ENCODE results near the gene RAMP3.

RAMP3 gene

DNA sequence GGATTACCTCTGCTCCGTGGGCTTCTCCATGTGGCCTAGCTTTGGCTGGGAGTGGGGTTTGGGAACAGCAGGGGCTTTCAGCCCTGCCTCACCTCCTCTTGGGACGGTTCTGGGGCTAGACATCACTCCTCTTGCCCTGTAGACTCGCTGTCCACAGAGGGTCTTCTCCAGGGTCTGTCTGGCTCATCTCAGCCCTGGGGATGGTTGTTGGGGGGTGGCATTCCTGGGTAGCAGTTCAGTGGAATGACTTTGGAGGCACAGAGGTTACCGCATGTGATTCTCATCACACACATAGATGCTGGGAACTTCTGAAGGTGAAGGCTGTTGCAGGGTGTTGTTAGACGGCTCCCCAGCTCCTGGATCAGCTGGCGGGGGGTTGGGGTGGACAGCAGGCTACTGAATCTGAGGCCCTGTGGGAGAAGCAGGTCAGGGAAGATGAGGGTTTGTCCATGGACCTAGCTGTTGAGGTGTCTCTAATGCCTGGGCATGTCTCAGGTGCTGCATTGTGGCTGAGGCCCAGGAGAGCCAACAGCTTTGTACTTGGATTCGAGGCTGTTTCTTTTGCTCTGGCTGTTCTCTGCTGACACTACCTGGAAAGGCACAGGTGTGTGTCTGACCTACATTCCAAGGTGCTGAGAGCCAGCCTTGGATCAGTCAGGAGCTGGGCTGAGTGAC is 23.8 kb downstream of the RAMP3 start:
- no peak for DNase-seq

DNA sequence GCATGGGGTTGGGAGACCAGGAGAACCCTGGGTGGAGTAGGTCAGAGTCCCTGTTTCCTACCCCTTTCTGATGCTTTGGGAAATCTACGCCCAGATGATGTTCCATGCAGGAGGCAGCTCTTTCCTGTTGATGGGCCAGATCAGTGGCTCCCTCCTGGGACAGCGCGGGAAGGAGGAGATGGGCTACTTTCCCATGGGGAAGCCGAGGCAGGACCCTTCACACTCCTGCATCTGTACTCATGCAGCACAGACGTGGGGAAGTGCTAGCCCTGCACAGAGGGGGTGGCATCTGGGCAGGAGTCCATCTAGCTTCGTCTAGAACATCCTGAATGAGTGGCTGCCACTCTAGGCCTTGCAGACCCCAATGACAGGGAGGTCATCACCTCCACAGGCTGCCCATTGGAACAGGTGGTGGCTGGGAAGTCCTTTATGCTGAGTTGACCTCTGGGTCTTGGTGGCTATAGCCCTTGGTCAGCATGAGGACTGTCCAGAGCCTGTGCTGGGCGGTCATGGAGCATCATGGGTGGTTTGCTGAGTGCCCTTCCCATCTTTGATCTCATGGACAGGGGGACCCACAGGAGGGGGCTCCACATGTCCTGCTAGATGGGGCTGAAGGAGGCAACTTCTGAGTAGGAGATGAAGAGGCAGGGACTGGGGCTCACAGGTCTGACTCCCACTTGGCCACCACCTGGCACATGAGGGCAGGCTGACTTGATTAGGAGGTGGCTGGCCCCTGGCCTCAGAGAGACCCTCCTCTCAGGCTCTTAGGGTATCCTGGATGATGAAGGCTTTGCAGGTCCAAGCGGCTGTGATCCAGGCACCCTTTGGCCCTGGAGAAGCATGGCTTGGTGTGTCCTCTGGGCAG is 24.6 kb downstream of the RAMP3 start:
- DNase-seq = no peak

DNA sequence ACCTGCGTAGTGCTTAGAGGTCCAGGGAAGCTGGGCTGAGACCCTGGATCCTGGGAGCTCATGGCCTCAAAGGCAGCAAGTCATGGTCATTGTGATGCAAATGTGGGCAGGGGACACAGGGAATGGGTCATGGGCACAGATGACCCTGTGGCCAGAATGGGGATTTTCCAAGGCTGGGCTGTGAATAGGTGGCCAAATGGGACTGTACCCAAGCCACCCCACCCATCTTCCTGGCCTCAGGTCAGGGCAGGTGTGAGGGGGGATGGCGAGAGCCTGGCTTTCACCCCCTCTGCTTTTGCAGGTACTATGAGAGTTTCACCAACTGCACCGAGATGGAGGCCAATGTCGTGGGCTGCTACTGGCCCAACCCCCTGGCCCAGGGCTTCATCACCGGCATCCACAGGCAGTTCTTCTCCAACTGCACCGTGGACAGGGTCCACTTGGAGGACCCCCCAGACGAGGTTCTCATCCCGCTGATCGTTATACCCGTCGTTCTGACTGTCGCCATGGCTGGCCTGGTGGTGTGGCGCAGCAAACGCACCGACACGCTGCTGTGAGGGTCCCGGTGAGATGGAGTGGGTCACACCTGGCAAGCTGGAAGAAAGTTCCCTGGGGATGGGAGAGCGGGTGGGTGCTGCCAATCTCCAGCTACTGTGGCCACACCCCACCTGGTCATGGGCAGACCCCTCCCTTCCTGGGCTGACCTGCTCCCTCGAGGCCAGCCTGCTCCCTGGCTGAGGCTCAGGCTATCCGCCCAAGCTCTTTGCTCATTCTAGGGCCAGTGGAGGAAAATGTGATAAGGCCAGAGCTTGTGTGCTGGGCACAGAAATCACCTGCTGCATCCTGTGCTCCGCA is 25.5 kb downstream of the RAMP3 start:
- no peak for DNase-seq

DNA sequence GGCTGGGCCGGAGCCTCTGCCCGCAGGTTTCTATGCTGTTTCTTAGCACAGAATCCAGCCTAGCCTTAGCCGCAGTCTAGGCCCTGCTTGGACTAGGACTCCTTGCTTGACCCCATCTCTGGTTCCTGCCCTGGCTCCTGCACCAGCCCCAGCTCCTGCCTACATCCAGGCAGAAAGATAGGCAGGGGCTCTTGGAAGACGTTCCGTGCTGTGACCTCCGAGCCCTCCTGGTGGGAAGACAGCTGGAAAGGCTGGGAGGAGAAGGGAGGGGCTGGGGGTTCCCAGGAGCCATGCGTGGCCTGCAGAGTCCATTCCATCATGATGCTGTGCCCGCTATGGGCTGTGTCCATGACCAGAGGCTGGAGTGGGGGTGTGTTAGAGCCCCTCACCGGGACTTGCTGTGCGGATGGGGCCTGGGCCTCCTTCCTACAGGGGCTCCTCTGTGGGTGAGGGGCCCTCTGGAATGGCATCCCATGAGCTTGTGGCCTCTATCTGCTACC is 26.2 kb downstream of the RAMP3 start:
- DNase-seq = no peak

DNA sequence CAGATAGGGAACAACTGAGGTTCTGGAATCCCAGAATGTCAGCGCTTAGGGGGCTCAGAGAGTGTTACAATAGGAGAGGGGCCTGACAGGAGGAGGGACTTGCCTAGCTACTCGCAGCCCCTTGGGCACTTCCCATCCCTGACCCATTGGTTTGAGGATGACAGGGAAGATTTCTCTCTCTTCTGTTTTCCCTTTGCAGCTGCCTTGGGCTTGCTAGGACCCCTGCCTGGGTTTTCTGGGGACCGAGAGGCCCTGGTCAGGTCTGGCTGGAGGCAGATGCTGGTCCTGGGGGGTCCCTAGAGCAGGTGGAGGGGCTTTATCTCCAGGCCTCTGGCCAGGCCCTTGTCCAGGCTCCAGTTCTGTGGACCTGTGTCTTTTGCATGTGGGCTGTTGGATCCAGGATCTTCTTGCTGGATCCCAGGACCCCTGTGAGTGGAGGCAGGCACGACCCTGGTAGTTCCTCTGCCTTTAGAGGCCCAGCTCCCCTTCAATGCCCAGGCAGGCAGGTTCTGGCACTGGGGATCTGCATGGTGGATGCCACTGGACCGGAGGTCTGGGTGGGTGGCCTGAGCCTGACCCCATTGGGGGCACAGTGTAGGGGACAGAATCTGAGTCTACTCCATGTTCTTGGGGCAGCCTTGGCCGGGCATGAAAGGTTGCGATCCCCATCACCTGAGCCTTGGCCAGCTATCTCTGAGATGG is 26.9 kb downstream of the RAMP3 start:
- DNase-seq = no peak

DNA sequence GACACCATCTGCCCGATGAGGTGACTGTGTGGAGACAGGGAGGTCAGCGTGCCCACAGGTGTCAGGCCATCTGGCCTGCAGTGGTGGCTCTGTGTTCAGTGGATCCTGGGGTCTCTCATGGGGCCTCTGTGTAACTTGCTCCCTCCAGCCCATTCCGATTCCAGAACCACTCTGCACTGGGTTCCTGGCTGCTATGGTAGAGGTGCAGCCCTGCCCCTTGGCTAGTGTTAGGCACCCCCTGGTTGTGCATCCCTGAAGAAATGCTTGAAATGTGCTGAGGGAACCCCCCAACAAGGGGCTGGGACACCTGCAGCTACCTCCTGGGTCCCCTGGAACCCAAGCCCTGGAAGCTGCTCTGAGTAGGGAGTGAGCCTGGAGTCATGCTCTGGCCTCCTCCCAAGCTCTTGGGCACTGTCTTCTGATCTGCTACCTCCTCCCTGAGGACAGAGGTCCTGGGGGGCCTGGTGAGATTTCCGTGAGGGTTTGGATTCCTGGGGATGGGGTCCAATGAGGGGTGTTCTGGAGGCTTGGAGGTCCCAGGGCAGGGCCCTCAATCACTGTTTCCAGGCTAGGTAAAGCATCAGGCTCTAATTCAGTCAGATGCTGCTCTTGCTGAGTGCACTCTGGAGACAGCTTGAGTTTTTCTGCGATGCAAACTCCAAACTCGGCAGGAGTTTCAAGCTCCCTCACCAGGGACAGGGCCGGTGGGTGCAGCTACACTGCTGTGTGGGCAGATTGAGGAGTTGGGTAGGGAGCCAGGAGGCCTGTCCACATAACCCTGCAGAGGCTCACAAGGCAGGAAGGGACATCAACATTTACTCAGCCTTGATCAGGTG is 27.7 kb downstream of the RAMP3 start:
- no peak for DNase-seq

DNA sequence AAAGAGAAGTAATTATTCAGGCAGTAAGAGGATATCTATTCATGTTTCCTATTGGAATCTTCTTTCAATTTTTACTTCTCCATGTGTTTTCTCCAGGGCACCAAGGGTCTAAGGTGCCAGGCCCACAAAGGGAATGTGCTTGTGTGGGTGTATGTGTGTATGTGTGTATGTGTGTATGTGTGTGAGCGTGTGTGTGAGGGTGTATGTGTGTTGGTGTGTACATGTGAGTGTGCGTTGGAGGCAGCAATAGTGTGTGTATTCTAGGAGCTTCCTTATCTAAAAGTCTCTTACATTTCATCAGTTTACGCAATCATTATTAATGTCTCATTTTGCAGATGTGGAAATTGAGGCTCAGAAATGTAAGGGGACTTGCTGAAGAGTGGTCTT is 28.3 kb downstream of the RAMP3 start:
- no peak for DNase-seq

DNA sequence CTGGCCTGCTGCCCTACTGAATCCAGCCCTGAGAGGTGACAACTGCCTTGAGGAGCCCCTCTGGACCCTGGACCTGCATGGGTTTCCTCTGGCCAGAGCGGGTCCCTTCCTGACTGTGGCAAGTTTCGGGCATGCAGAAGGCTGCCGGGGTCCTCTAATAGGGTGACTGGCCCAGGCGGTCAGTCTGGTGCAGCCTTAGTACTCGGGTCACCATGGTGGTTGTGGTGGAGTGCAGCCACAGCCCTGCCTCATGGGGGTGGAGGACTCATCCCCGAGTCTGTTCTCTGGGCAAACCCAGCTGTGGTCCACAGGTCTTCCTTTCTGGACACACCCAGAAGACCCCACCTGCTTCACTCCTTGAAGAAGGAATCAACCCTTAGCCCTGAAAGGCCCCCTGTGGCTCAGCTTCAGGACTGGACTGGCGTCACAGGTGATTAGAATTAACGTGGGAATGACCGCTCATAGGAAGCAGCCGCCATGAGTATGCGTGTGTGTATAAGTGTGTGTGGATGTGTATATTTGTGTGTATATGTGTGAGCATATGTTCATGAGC is 28.7 kb downstream of the RAMP3 start:
- no peak for DNase-seq

DNA sequence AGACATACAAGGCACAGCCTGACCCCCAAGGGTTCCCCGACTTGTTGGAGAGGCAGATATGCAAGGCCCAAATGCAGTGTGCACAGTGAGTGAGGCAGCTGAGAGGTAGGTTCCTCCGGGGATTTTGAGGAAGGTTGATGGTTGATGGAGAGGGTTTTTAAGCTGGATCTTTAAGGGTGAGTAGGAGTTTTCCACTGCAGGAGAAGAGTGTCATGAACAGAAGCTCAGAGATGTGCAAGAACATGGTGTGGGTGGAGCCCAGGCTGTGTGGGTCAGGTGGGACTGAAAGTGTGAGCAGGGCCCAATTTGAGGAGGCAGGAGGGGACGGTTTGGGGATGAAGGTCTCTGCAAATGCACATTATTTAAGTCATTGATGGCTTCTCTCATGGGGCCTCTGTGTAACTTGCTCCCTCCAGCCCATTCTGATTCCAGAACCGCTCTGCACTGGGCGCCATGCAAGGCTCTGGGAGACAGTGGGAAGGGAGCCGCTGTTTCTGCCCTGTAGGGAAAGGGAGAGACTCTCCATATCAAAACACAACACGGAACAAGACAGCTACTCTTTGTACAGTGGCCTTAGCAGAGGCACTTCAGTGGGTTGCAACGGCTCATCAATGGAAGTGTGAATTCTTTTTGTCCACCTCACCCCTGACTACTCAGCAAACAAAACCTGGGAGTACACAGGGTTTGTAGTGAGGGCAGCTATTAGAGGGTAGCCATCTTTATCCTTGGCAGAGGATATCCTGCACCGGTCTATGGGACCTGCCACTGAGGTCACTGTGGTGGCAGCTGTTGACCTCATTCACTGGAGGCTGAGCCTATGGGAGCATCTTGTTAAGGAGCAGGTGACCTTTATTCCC is 29.7 kb downstream of the RAMP3 start:
- DNase-seq = no peak

DNA sequence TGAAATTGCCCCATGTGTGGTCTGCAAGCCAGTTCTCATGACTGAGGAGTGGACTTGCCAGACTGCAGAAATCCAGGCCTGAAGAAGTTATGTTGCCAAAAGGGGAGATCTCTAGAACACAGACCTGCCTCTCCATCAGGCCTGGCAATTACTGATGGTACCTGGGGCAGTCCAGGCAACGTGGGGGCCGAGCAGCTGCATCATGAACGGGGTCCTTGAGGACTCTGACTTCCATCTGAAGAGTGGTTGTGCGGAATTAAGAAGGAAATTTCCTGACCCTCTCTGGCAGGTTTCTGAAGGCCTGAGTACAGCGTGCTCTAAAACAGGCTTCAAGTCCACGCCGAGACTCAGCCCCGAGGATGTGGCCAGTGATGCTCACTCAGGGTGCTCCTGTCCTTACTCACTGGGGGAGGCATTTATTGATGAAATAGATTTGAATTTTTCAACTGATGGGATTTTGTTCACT is 30.4 kb downstream of the RAMP3 start:
- DNase-seq = no peak

DNA sequence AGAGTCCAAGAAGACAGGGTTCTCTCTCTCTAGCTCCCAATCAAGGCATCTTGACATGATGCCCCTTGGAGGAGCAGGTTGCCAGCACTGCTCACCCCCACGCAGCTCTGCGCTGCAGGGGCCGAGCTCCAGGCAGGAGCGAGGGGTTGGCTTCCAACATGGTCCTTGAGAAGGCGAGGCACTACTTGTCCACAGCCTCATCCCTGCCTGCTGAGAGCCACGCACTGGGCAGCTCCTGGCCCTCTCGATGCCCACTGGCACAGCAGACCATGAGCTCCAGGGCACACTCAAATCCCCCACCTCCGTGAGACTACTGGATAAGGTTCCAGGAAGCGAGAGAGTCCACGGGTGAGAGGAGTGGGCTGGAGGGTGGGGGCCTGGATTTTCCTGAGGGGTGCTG is 31.1 kb downstream of the RAMP3 start:
- no peak for DNase-seq

DNA sequence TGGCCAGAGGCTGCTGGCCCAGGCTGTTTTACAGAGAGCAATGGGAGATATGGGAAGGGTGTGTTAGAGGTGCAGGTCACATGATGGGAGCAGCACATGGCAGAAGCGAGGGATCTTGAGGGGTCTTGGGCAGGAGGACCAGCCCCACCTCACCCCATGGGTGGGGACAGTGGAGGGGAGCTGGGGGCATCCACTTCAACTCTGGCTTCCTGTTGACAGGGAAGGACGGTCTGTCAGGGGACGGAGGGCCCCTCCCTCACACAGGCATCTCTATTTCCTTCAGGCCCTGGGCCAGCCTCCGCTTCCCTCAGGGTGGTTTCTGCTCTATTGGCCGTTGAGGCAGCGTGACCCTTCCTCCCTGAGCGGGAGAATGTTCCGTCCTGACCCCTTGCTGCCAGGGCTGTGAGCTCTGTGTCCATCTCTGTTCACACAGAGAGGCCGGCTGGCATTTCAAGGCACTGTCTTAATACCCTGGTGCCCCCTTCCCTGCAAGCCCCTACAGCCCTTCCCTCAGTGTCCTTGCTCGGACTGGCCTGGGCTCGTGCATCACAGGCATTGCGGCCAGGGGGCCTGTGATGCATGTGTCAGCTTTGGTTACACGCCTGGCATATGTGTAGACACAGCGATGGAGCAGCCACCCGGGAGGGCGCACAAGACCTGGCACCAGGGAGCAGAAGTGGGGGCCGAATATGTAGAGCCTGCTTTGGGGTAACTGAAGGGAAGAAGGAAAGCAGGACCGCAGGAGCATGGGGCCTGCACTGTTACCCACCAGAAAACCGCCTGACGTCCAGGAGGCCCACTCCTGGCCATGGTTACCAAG is 31.8 kb downstream of the RAMP3 start:
- no peak for DNase-seq

DNA sequence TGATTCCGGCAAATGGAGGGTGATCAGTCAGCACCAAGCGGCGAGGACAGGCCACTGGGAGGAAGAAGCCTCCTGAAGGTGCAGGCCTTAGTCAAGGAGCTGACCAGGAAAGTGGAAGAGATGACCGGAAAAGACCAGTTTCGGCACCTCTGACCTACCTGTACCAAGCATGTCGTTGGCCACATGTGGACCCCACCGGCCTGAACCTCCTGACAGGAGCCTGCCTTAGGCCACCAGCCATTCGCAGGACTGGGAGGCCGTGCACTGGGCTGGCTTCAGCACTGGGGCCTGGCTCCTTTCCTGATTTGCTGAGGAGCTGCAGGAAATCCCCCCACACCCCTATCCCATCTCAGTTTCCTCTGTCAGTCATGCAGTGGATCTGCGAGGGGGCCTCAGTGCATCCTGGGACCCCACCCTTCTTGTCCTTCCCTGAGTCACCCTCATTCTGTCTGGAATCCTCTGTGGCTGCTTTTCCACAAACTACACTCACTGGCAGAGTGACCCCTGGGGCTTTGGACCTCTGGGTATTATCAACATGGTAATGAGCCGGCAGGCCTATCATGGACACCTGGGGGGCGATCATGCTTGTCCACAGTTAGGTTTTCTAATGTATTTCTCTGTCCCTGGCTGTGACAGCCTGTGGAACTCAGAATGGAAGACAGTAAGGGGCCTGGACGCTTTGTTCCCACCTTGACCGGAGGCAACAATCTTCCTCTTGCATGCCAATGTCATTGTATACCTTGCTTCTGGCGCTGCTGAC is 33.0 kb downstream of the RAMP3 start:
- no peak for DNase-seq

DNA sequence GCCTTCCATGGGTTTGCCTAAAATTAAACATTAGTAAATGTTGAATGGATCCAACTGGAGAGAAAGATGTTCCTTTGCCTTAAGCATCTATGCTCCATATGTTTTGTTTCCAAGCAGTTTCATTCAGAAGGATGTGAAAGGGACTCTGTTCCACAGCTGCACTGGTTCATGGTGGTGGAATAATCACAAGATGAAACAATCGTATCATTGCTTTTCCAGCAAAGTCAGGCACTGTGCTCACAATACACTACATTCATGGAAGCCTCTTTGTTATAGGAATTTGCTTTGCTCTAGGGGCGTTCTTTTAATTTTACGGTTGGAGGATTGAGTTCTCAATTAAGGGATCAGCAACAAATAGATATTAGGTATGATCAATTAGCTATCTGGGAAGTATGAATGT is 33.8 kb downstream of the RAMP3 start:
- DNase-seq = no peak

DNA sequence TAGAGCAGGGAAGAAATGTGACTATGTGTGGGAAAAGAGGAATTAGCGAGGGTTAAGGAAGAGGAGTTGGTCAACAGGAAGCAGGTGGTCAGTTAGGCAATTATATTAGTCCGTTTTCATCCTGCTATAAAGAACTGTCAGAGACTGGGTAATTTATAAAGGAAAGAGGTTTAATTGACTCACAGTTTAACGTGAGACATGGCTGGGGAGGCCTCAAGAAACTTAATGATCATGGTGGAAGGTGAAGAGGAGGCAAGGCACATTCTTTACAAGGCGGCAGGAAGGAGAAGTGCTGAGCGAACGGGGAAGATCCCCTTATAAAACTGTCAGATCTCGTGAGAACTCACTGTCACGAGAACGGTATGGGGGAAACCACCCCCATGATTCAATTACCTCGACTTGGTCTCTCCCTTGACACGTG is 35.0 kb downstream of the RAMP3 start:
- DNase-seq = no peak

DNA sequence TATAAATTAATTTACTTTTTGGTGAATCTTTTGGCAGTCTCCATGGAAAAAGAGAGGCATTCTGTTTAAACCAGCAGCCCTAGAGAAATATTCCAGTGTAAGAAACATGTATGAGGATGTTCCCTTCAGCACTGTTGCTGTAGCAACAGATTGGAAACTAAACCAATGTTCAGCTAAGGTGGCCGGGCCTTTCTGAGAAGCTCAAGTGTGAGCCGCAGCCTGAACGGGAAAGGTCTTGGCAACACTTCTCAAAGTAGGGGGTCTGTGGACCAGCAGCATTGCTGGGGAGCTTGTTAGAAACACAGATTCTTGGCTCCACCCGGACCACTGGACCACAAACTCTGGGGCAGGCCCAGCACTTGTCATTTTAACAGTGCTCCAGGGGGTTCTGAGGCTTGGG is 36.2 kb downstream of the RAMP3 start:
- no peak for DNase-seq

DNA sequence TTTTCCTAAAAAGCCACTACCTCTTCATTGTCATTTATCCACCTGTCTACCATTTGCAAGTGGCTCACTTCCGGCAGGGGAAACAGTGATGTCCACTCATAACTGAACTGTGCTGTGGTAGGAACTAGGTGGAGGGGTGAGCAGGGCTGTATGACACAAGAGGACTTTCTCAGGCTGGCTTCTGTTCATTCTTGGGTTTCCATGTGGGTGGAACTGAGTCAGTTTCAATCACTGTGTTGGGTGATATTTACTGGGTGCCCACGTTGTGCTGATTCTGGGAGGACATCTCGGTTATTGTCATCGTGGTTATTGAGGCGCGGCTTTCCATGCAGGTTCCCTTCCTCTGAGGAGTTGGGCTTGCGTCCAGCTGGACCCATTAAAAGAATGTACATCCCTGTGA is 38.8 kb downstream of the RAMP3 start:
- DNase-seq = no peak

DNA sequence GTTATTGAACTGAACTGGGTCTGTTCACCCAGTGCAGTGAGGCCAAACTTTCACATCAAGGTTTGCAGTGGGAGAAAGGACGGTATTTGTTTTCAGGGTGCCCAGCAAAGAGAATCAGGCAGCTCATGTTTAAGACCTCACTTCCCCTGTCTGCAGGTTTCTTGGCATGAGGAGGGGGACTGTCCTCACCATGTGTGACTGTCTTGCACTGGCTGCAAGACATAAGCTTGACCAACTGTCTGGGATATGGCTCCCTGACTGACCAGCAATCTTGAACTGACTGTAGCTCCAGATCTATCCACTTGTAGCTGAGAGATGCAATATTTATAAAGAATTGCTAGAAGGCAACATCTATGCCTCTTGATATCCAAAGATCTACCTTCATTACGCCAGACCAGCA is 39.9 kb downstream of the RAMP3 start:
- DNase-seq = no peak

DNA sequence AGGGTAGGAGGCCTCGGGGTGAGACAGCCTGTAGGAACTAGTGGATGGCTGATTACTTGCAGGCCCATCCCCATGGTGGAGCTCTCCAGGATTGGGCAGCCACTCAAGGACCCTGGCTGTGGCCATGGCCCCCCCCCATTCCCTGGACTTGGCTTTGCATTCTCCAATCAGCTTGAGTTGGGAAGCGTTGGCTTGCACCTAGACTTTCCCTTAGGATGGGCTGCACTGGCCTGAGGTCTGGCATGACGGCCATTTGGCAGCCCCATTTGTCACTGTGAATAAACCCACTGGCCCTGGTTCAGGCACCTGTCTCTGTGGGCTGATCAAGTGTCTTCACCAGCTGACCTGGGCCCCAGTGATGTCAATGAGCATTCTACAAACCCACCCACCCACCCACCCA is 41.4 kb downstream of the RAMP3 start:
- no peak for DNase-seq
